Gastroesophageal sphincter (tissue), 3 donors: ENCODE results near the gene ASGR2.

Source experiments
- EP300 ChIP-seq: sonication (generic); formaldehyde crosslinking; IDR thresholded peaks from one replicate; pipeline ENCODE4 v1.6.1; 2017; ENCODE audit warnings: antibody characterized with exemption, mild to moderate bottlenecking
- POLR2A ChIP-seq, 2 donors: fragments of 450-650 bp; IDR thresholded peaks; one replicate each; pipeline ENCODE4 v1.6.1; 2017; ENCODE audit warnings: antibody characterized with exemption in 2 of 2, mild to moderate bottlenecking in 2 of 2, moderate library complexity in 1 of 2
- POLR2AphosphoS5 ChIP-seq: sonication (generic); formaldehyde crosslinking; IDR thresholded peaks from one replicate; pipeline ENCODE4 v1.6.1; 2017; ENCODE audit warnings: antibody characterized with exemption
- TF ChIP-seq, protein P1 (sequence below), 4 experiments: fragments of 200-600 bp in 2 of 4; fragments of 450-650 bp in 2 of 4; sonication (generic) in 1 of 4; IDR thresholded peaks; one replicate each; pipeline ENCODE4 v1.5.1; 2017 to 2019; ENCODE audit warnings: antibody characterized with exemption in 4 of 4, mild to moderate bottlenecking in 2 of 4, moderate library complexity in 2 of 4

- TF ChIP-seq, protein P1, sequence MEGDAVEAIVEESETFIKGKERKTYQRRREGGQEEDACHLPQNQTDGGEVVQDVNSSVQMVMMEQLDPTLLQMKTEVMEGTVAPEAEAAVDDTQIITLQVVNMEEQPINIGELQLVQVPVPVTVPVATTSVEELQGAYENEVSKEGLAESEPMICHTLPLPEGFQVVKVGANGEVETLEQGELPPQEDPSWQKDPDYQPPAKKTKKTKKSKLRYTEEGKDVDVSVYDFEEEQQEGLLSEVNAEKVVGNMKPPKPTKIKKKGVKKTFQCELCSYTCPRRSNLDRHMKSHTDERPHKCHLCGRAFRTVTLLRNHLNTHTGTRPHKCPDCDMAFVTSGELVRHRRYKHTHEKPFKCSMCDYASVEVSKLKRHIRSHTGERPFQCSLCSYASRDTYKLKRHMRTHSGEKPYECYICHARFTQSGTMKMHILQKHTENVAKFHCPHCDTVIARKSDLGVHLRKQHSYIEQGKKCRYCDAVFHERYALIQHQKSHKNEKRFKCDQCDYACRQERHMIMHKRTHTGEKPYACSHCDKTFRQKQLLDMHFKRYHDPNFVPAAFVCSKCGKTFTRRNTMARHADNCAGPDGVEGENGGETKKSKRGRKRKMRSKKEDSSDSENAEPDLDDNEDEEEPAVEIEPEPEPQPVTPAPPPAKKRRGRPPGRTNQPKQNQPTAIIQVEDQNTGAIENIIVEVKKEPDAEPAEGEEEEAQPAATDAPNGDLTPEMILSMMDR (IDR thresholded peaks at IDR 0.05): no peak
- TF ChIP-seq POLR2AphosphoS5: no peak
- TF ChIP-seq POLR2A (IDR thresholded peaks at IDR 0.05): no peak
- no peak for TF ChIP-seq EP300
Measured at GRCh38 chr17:7129311-7129710, 14.7 kb upstream of the ASGR2 start.
